Osteoblast (primary cell): ENCODE data around the gene LMOD1. TPM values are rescaled to one million over a fixed set of nuclear protein-coding genes. Genes with fewer than 3 reads are reported as not detected.
A peak's percentile ranks its signal among the peaks of the same experiment; 100 is the strongest.
"Not testable (repeated sequence)": the region's sequence is repeated elsewhere in the genome, so short reads cannot be mapped to it uniquely, and the experiment has no call there.

Experiments used
- DNase-seq: peaks from one replicate; pipeline ENCODE4 v3.0.0; 2011; ENCODE audit warnings: low spot score, mixed read lengths; ENCODE audit not compliant: insufficient read length; ENCODE audit errors: missing footprints
- H2AFZ ChIP-seq: 2 replicates; pipeline ENCODE4 v1.6.0; 2011; ENCODE audit warnings: mild to moderate bottlenecking, low read length
- H3K27ac ChIP-seq: 2 replicates; pipeline ENCODE4 v1.5.1; 2011; ENCODE audit warnings: mild to moderate bottlenecking, low read depth, low read length, moderate library complexity
- H3K27me3 ChIP-seq: 2 replicates; pipeline ENCODE4 v1.6.0; 2012; ENCODE audit warnings: mild to moderate bottlenecking, control low read depth, inconsistent platforms, low read length, moderate library complexity; ENCODE audit not compliant: insufficient read depth
- H3K36me3 ChIP-seq: 2 replicates; pipeline ENCODE4 v1.5.1; 2011; ENCODE audit warnings: mild to moderate bottlenecking, low read length, control low read depth, moderate library complexity; ENCODE audit not compliant: insufficient read depth
- H3K4me1 ChIP-seq: 2 replicates; pipeline ENCODE4 v1.5.1; 2011; ENCODE audit warnings: mild to moderate bottlenecking, low read length, control low read depth, moderate library complexity; ENCODE audit not compliant: insufficient read depth
- H3K4me2 ChIP-seq: 2 replicates; pipeline ENCODE4 v1.6.0; 2011; ENCODE audit warnings: mild to moderate bottlenecking, low read length; ENCODE audit not compliant: insufficient read depth
- H3K4me3 ChIP-seq: fragments of 200-600 bp; sonication (generic); 3 replicates; pipeline ENCODE4 v1.5.1; 2012; ENCODE audit warnings: mild to moderate bottlenecking, low read length, inconsistent platforms; ENCODE audit not compliant: insufficient read depth
- H3K79me2 ChIP-seq: 2 replicates; pipeline ENCODE4 v1.6.0; 2012; ENCODE audit warnings: mild to moderate bottlenecking, low read length, control low read depth, inconsistent platforms; ENCODE audit not compliant: insufficient read depth
- H3K9me3 ChIP-seq: 2 replicates; pipeline ENCODE4 v1.5.1; 2011; ENCODE audit warnings: low read depth, low read length, control low read depth
- H4K20me1 ChIP-seq: 2 replicates; pipeline ENCODE4 v1.6.0; 2012; ENCODE audit warnings: mild to moderate bottlenecking, low read length, control low read depth; ENCODE audit not compliant: insufficient read depth
- total RNA-seq: library from RNA; depleted of rRNA; stranded (reverse); fragments of >200 nt; gene quantifications from 2 replicates; pipeline ENCODE4 v1.2.3, GENCODE V29; 2012
- TF ChIP-seq, protein P1 (sequence below): IDR thresholded peaks from 2 replicates; pipeline ENCODE4 v1.5.1; 2011; ENCODE audit warnings: mild to moderate bottlenecking, low read depth, low read length, moderate library complexity; ENCODE audit errors: extremely low read depth

LMOD1 gene
- total RNA-seq, 1 donor, result 21.7 TPM

GRCh38 chr1:201903135-201903534 is 43.2 kb downstream of the LMOD1 start:
- H3K4me3 ChIP-seq, result no peak overlapping the region
- no peak overlapping the region for H2AFZ ChIP-seq
- no peaks in the 10 kb centered on the region for H3K9me3 ChIP-seq
- H3K27me3 ChIP-seq, result no peaks in the 10 kb centered on the region
- H3K4me2 ChIP-seq, result peak overlapping the region; percentile 2
- H3K36me3 ChIP-seq, result peaks cover 7% of the 10 kb centered on the region
- H3K79me2 ChIP-seq, result no peaks in the 10 kb centered on the region
- H3K4me1 ChIP-seq, result peaks cover 47% of the 10 kb centered on the region
- no peaks in the 10 kb centered on the region for H4K20me1 ChIP-seq
- TF ChIP-seq, protein P1, sequence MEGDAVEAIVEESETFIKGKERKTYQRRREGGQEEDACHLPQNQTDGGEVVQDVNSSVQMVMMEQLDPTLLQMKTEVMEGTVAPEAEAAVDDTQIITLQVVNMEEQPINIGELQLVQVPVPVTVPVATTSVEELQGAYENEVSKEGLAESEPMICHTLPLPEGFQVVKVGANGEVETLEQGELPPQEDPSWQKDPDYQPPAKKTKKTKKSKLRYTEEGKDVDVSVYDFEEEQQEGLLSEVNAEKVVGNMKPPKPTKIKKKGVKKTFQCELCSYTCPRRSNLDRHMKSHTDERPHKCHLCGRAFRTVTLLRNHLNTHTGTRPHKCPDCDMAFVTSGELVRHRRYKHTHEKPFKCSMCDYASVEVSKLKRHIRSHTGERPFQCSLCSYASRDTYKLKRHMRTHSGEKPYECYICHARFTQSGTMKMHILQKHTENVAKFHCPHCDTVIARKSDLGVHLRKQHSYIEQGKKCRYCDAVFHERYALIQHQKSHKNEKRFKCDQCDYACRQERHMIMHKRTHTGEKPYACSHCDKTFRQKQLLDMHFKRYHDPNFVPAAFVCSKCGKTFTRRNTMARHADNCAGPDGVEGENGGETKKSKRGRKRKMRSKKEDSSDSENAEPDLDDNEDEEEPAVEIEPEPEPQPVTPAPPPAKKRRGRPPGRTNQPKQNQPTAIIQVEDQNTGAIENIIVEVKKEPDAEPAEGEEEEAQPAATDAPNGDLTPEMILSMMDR, result no peak
- peak overlapping the region; percentile 60 for H3K27ac ChIP-seq
- peak; percentile 74 for DNase-seq

DNA sequence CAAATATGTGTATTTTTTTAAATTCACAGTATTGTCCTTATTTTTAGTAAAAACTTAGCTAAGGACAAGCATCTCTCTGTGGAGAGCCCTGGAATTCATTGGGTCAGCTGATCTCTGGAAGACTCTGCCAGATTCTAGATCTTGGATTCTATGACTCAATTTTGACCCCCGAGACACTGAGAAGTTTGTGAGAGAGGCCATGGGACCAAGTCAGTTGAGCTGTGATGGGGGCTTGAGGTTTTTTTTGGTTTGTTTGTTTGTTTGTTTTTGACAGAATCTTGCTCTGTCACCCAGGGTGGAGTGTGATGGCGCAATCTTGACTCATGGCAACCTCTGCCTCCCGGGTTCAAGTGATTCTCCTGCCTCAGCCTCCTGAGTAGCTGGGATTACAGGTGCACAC is 44.1 kb downstream of the LMOD1 start:
- Histone ChIP-seq H3K4me1 (peaks cover 53% of the 10 kb centered on the region), H3K4me2 (no peak overlapping the region), H3K27me3 (no peaks in the 10 kb centered on the region), H3K79me2 (no peaks in the 10 kb centered on the region), H3K36me3 (peaks cover 12% of the 10 kb centered on the region), H3K27ac (no peak overlapping the region), H4K20me1 (no peaks in the 10 kb centered on the region), H3K9me3 (no peaks in the 10 kb centered on the region), H3K4me3 (no peak overlapping the region), H2AFZ (no peak overlapping the region)
- DNase-seq, result no peak
- TF ChIP-seq, protein P1, result no peak

- not testable (repeated sequence) for H3K4me3 ChIP-seq, H3K27me3 ChIP-seq, H4K20me1 ChIP-seq, H3K79me2 ChIP-seq, H3K4me2 ChIP-seq, DNase-seq, H3K9me3 ChIP-seq, H3K27ac ChIP-seq, H2AFZ ChIP-seq
- Histone ChIP-seq H3K4me1 (peaks cover 61% of the 10 kb centered on the region), H3K36me3 (peaks cover 18% of the 10 kb centered on the region)
These were observed 45.3 kb downstream of the LMOD1 start for GRCh38 chr1:201901036-201901435.

DNA sequence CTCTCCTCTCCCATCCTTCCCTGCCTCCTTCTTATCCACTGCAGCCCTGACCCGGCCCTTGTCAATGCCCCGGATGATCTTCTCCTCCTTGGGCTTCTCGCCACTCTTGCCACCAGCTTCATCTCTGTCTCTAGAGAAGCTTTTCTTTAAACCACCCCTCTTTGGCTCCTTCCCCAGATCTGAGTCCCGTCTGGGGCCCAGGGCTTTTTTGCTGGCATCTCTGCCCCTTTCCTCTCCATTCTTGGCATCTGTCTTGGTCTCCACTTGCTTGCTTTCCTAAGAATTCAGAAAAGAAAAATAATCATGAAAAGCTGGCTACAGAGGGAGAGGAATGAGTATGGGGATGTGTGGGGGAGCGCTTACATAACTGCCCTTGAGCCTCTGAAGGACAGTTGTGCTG is 45.9 kb downstream of the LMOD1 start:
- Histone ChIP-seq H3K9me3 (no peaks in the 10 kb centered on the region), H3K79me2 (no peaks in the 10 kb centered on the region), H3K4me3 (no peak overlapping the region), H2AFZ (no peak overlapping the region), H3K4me1 (peaks cover 58% of the 10 kb centered on the region), H3K27ac (no peak overlapping the region), H4K20me1 (no peaks in the 10 kb centered on the region), H3K4me2 (no peak overlapping the region), H3K36me3 (peaks cover 18% of the 10 kb centered on the region), H3K27me3 (no peaks in the 10 kb centered on the region)
- DNase-seq, result no peak
- TF ChIP-seq, protein P1, result no peak
